Measurements from ENCODE around the gene CAMK4.

CAMK4 gene

DNA sequence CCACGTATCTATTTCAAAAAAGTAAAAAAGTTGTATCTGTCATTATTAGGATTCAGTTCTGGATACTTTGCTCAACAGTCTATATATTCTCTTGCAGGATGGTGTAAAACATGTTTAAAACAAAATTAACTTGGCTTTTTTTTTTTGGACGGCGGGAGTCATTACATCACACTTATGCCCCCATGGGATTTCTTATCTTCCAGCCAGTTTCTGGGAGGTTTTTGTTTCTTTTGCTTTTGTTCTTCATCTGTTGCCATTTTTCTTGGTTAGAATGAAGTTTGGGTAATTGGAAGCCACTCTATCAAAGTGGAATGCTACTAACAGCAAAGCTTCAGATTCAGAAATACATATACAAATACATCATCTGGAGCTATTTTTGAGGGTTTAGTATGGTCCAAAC, 289.9 kb downstream of the CAMK4 start:
- Histone ChIP-seq H3K4me3 (replicated peaks; ENCODE audit: insufficient read depth, low read length) (no peak overlapping the region), H3K27ac (replicated peaks) (no peak overlapping the region), H3K27me3 (ENCODE audit: insufficient read depth, poor library complexity, severe bottlenecking) (no peaks in the 10 kb centered on the region)
- no peak for TF ChIP-seq POLR2AphosphoS5 (IDR thresholded peaks at IDR 0.05; ENCODE audit: low read depth)
- no peak for TF ChIP-seq SPI1 (IDR thresholded peaks at IDR 0.05; ENCODE audit: borderline replicate concordance, low read depth)
- no peak for TF ChIP-seq GABPA (IDR thresholded peaks at IDR 0.05; ENCODE audit: low read depth)
- TF ChIP-seq, protein P1, sequence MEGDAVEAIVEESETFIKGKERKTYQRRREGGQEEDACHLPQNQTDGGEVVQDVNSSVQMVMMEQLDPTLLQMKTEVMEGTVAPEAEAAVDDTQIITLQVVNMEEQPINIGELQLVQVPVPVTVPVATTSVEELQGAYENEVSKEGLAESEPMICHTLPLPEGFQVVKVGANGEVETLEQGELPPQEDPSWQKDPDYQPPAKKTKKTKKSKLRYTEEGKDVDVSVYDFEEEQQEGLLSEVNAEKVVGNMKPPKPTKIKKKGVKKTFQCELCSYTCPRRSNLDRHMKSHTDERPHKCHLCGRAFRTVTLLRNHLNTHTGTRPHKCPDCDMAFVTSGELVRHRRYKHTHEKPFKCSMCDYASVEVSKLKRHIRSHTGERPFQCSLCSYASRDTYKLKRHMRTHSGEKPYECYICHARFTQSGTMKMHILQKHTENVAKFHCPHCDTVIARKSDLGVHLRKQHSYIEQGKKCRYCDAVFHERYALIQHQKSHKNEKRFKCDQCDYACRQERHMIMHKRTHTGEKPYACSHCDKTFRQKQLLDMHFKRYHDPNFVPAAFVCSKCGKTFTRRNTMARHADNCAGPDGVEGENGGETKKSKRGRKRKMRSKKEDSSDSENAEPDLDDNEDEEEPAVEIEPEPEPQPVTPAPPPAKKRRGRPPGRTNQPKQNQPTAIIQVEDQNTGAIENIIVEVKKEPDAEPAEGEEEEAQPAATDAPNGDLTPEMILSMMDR (IDR thresholded peaks at IDR 0.05; ENCODE audit: insufficient read depth, low read length): no peak
- TF ChIP-seq, protein P2, sequence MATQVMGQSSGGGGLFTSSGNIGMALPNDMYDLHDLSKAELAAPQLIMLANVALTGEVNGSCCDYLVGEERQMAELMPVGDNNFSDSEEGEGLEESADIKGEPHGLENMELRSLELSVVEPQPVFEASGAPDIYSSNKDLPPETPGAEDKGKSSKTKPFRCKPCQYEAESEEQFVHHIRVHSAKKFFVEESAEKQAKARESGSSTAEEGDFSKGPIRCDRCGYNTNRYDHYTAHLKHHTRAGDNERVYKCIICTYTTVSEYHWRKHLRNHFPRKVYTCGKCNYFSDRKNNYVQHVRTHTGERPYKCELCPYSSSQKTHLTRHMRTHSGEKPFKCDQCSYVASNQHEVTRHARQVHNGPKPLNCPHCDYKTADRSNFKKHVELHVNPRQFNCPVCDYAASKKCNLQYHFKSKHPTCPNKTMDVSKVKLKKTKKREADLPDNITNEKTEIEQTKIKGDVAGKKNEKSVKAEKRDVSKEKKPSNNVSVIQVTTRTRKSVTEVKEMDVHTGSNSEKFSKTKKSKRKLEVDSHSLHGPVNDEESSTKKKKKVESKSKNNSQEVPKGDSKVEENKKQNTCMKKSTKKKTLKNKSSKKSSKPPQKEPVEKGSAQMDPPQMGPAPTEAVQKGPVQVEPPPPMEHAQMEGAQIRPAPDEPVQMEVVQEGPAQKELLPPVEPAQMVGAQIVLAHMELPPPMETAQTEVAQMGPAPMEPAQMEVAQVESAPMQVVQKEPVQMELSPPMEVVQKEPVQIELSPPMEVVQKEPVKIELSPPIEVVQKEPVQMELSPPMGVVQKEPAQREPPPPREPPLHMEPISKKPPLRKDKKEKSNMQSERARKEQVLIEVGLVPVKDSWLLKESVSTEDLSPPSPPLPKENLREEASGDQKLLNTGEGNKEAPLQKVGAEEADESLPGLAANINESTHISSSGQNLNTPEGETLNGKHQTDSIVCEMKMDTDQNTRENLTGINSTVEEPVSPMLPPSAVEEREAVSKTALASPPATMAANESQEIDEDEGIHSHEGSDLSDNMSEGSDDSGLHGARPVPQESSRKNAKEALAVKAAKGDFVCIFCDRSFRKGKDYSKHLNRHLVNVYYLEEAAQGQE (IDR thresholded peaks at IDR 0.05; ENCODE audit: insufficient replicate concordance, low read depth): no peak
- no peak for DNase-seq (ENCODE audit: low read depth in 1 of 2, low spot score in 1 of 2)

DNA sequence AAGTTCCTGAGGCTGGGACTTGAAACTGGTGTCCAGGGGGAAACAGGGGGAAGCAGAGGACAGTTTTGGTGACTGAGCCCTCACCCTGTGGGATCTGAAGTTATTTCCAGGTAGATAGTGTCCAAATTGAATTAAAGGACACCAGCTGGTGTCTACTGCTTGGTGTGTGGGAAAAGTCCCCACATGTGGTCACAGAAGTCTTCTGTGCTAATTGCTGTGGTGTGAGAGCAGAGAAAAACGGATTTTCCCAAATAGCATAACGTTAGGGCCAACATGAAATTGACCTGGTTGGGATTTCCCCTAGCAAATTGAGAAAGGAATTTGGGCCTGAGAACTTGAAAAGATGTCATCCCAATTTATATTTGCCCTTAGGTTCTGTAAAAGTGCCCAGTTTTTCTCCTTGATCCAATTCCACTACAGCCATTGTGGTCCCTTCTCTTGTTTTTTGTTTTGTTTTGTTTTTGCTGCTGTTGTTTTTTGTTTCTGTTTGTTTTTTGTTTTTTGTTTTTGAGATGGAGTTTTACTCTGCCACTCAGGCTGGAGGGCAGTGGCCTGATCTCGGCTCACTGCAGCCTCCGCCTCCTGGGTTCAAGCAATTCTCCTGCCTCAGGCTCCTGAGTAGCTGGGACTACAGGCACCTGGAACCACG, 293.8 kb downstream of the CAMK4 start:
- no peak overlapping the region for H3K4me3 ChIP-seq (replicated peaks; ENCODE audit: insufficient read depth, low read length)
- H3K27ac ChIP-seq (replicated peaks): no peak overlapping the region
- TF ChIP-seq, protein P2 (IDR thresholded peaks at IDR 0.05; ENCODE audit: insufficient replicate concordance, low read depth): no peak
- TF ChIP-seq GABPA (IDR thresholded peaks at IDR 0.05; ENCODE audit: low read depth) (no peak), POLR2AphosphoS5 (IDR thresholded peaks at IDR 0.05; ENCODE audit: low read depth) (no peak), SPI1 (IDR thresholded peaks at IDR 0.05; ENCODE audit: borderline replicate concordance, low read depth) (no peak)
- TF ChIP-seq, protein P1 (IDR thresholded peaks at IDR 0.05; ENCODE audit: insufficient read depth, low read length): no peak
- no peaks in the 10 kb centered on the region for H3K27me3 ChIP-seq (ENCODE audit: insufficient read depth, poor library complexity, severe bottlenecking)
- DNase-seq (ENCODE audit: low read depth in 1 of 2, low spot score in 1 of 2): no peak

DNA sequence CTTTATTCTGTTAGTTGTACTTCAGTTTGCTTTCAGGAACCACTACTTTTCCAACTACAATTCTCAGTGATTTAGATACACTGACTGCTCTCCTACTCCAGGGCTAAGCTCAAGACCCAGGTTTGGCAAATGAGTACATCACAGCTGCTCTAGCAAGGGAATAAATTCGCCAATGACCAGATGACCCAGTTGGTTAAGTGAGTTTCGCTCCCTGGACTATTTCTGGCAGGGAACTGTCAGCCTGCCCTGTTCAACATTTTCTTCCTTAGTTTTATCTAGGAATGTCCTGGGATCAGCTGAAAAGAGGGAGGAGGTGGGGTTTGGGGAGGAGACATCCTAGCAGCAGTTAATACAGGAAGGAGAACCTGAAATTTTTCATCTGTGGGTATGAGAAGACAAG, 294.6 kb downstream of the CAMK4 start:
- H3K4me3 ChIP-seq (replicated peaks; ENCODE audit: insufficient read depth, low read length): no peak overlapping the region
- H3K27ac ChIP-seq (replicated peaks): no peak overlapping the region
- no peaks in the 10 kb centered on the region for H3K27me3 ChIP-seq (ENCODE audit: insufficient read depth, poor library complexity, severe bottlenecking)
- TF ChIP-seq, protein P2 (IDR thresholded peaks at IDR 0.05; ENCODE audit: insufficient replicate concordance, low read depth): no peak
- TF ChIP-seq, protein P1 (IDR thresholded peaks at IDR 0.05; ENCODE audit: insufficient read depth, low read length): no peak
- TF ChIP-seq SPI1 (IDR thresholded peaks at IDR 0.05; ENCODE audit: borderline replicate concordance, low read depth) (no peak), GABPA (IDR thresholded peaks at IDR 0.05; ENCODE audit: low read depth) (no peak)
- no peak for DNase-seq (ENCODE audit: low read depth in 1 of 2, low spot score in 1 of 2)

All from HL-60 (cell line).